Brain microvascular endothelial cell (primary cell): ENCODE measurements around the gene DOP1B.

Experiments used
- DNase-seq: peaks from one replicate; pipeline ENCODE4 v3.0.0-alpha.2; 2020
- H3K27ac ChIP-seq: fragments of 250-450 bp; sonication (Bioruptor Pico); 2 replicates; pipeline ENCODE4 v1.5.1; 2020; ENCODE audit warnings: mild to moderate bottlenecking, moderate library complexity
- H3K27me3 ChIP-seq: fragments of 250-450 bp; sonication (Bioruptor Pico); replicated peaks from 2 replicates; pipeline ENCODE4 v1.5.1; 2020; ENCODE audit warnings: mild to moderate bottlenecking
- H3K36me3 ChIP-seq: fragments of 250-450 bp; sonication (Bioruptor Pico); replicated peaks from 2 replicates; pipeline ENCODE4 v1.5.1; 2020; ENCODE audit warnings: mild to moderate bottlenecking
- H3K4me3 ChIP-seq: 2 replicates; pipeline ENCODE4 v1.5.1; 2011; ENCODE audit warnings: low read depth, mild to moderate bottlenecking, control low read depth, low read length, moderate library complexity
- CTCF ChIP-seq: IDR thresholded peaks from 2 replicates; pipeline ENCODE4 v1.5.1; 2011; ENCODE audit warnings: low read depth, mild to moderate bottlenecking, moderate library complexity, low read length, control low read depth, inconsistent platforms; ENCODE audit errors: missing control alignments
- in situ Hi-C: cut with HindIII; loops from 2 replicates; pipeline ENCODE4 v1.10.0; 2017; ENCODE audit warnings: low sequenced_read_pairs, low pct_ligation_motif_present

Gene DOP1B

GRCh38 chr21:36117286-36117741, 39.3 kb upstream of the DOP1B start:
- H3K4me3 ChIP-seq: no peak overlapping the region
- DNase-seq: no peak
- H3K36me3 ChIP-seq: no peaks in the 10 kb centered on the region
- no peak for TF ChIP-seq CTCF
- in situ Hi-C loops: no loop called here
- H3K27ac ChIP-seq: no peak overlapping the region
- H3K27me3 ChIP-seq: no peaks in the 10 kb centered on the region

- in situ Hi-C loops: no loop called here
These were observed 36.2 kb upstream of the DOP1B start for GRCh38 chr21:36120304-36120888.

GRCh38 chr21:36122977-36123376, 33.6 kb upstream of the DOP1B start:
- peak; percentile 65 for TF ChIP-seq CTCF
- Histone ChIP-seq H3K27ac (no peak overlapping the region), H3K27me3 (no peaks in the 10 kb centered on the region), H3K36me3 (no peaks in the 10 kb centered on the region), H3K4me3 (no peak overlapping the region)
- in situ Hi-C loops: no loop called here
- no peak for DNase-seq

More at GRCh38 chr21:36120304-36120888, 36.2 kb upstream of the DOP1B start:
- no peak for TF ChIP-seq CTCF
- Histone ChIP-seq H3K27ac (no peak overlapping the region), H3K27me3 (no peaks in the 10 kb centered on the region), H3K4me3 (no peak overlapping the region), H3K36me3 (no peaks in the 10 kb centered on the region)
- DNase-seq: no peak

- no peak for DNase-seq
- no peak overlapping the region for H3K27ac ChIP-seq
- in situ Hi-C loops: no loop called here
- H3K27me3 ChIP-seq: no peaks in the 10 kb centered on the region
- no peak for TF ChIP-seq CTCF
- H3K4me3 ChIP-seq: no peak overlapping the region
- H3K36me3 ChIP-seq: no peaks in the 10 kb centered on the region
These were observed 32.2 kb upstream of the DOP1B start for GRCh38 chr21:36124395-36124794.

- no peak overlapping the region for H3K4me3 ChIP-seq
- peak; percentile 54 for DNase-seq
- peak; percentile 98 for TF ChIP-seq CTCF
- H3K27ac ChIP-seq: no peak overlapping the region
- no peaks in the 10 kb centered on the region for H3K27me3 ChIP-seq
- in situ Hi-C loops: no loop called here
- no peaks in the 10 kb centered on the region for H3K36me3 ChIP-seq
These were observed 31.0 kb upstream of the DOP1B start for GRCh38 chr21:36125512-36126207.
